ENCODE data around the gene CDC42BPA.

DNA sequence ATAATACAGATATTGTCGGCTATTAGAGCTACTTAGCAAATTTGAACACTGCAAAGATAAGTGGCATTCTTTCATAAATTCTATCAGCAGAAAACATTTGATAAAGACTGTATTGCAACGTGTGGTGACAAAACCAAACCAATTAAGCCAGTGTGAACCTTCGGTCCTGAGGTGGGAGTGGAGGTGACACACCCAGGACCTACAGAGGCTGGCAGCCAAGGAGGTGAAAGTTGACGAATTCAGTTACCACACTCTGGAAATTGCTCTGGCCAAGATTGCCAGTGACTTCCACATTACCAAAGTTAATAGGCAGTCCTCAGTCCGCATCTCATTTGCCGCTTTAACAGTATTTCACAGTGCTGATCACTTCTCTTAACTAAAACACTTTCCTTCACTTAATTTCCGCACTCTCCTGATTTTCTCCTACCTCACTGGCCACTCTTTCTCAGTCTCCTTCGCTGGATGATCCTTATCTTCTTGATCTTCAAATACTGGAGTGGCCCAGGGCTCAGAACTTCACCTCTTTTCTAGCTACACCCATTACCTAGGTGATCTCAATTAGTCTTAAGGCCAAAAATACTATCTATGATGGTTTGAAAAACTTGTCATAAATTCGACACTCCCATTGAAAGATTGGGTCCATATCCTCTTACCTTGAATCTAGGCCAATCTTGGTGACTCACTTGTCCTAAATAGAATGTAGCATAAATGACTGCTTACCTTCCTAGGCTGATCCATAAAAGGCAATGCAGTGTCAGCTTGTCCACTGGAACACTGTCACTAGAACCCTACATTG is 5.1 kb upstream of the CDC42BPA start:
- TF ChIP-seq TAF1 (IDR thresholded peaks at IDR 0.05; ENCODE audit: borderline replicate concordance, insufficient read depth, low read length) (no peak), POLR2AphosphoS5 (IDR thresholded peaks at IDR 0.05; ENCODE audit: low read depth, low read length) (no peak), SIN3A (IDR thresholded peaks at IDR 0.05; ENCODE audit: borderline replicate concordance, insufficient read depth, low read length) (no peak)
- TF ChIP-seq, protein P1, sequence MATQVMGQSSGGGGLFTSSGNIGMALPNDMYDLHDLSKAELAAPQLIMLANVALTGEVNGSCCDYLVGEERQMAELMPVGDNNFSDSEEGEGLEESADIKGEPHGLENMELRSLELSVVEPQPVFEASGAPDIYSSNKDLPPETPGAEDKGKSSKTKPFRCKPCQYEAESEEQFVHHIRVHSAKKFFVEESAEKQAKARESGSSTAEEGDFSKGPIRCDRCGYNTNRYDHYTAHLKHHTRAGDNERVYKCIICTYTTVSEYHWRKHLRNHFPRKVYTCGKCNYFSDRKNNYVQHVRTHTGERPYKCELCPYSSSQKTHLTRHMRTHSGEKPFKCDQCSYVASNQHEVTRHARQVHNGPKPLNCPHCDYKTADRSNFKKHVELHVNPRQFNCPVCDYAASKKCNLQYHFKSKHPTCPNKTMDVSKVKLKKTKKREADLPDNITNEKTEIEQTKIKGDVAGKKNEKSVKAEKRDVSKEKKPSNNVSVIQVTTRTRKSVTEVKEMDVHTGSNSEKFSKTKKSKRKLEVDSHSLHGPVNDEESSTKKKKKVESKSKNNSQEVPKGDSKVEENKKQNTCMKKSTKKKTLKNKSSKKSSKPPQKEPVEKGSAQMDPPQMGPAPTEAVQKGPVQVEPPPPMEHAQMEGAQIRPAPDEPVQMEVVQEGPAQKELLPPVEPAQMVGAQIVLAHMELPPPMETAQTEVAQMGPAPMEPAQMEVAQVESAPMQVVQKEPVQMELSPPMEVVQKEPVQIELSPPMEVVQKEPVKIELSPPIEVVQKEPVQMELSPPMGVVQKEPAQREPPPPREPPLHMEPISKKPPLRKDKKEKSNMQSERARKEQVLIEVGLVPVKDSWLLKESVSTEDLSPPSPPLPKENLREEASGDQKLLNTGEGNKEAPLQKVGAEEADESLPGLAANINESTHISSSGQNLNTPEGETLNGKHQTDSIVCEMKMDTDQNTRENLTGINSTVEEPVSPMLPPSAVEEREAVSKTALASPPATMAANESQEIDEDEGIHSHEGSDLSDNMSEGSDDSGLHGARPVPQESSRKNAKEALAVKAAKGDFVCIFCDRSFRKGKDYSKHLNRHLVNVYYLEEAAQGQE (IDR thresholded peaks at IDR 0.05; ENCODE audit: insufficient read depth in 1 of 2, low read depth in 2 of 2, low read length in 2 of 2) = no peak
